Esophagus muscularis mucosa (tissue), 4 donors: ENCODE measurements around the gene HMBS. TPM values are rescaled to one million over a fixed set of nuclear protein-coding genes. Genes with fewer than 3 reads are reported as not detected.
"Not testable (repeated sequence)": the region's sequence is repeated elsewhere in the genome, so short reads cannot be mapped to it uniquely, and the experiment has no call there.

Experiments used
- DNase-seq: peaks from one replicate; pipeline ENCODE4 v3.0.0-alpha.2; 2017; ENCODE audit errors: extremely low spot score
- H3K27ac ChIP-seq, 4 donors: fragments of 200-600 bp; sonication (generic); replicated peaks in 1 of 4; 1 replicate in 3 of 4; 2 replicates in 1 of 4; pipeline ENCODE4 v1.5.1; 2016 to 2019; ENCODE audit warnings: mild to moderate bottlenecking in 1 of 4
- H3K27me3 ChIP-seq, 4 donors: fragments of 200-600 bp; sonication (generic); one replicate each; pipeline versions ENCODE4 v1.5.1 to v1.6.0; 2016 to 2019
- H3K36me3 ChIP-seq, 4 donors: fragments of 200-600 bp; sonication (generic); one replicate each; pipeline ENCODE4 v1.5.1; 2016 to 2019
- H3K4me1 ChIP-seq, 4 donors: fragments of 200-600 bp; sonication (generic); one replicate each; pipeline ENCODE4 v1.5.1; 2016 to 2019
- H3K4me3 ChIP-seq, 4 donors: fragments of 200-600 bp; sonication (generic); 1 replicate in 2 of 4; 2 replicates in 2 of 4; pipeline ENCODE4 v1.5.1; 2016 to 2019; ENCODE audit warnings: mild to moderate bottlenecking in 4 of 4, moderate library complexity in 1 of 4
- H3K9me3 ChIP-seq, 4 donors: fragments of 200-600 bp; sonication (generic); 1 replicate in 3 of 4; 2 replicates in 1 of 4; pipeline ENCODE4 v1.5.1; 2016 to 2019
- CTCF ChIP-seq, 3 experiments: fragments of 200-600 bp in 2 of 3; fragments of 450-650 bp in 1 of 3; sonication (generic) in 2 of 3; IDR thresholded peaks; one replicate each; pipeline ENCODE4 v1.5.1; 2017 to 2019; ENCODE audit warnings: antibody characterized with exemption in 3 of 3, mild to moderate bottlenecking in 2 of 3, moderate library complexity in 1 of 3
- EP300 ChIP-seq: sonication (generic); formaldehyde crosslinking; IDR thresholded peaks from one replicate; pipeline ENCODE4 v1.6.1; 2017; ENCODE audit warnings: antibody characterized with exemption
- POLR2A ChIP-seq: fragments of 450-650 bp; IDR thresholded peaks from one replicate; pipeline ENCODE4 v1.6.1; 2017; ENCODE audit warnings: antibody characterized with exemption, moderate library complexity, mild to moderate bottlenecking, low read depth
- POLR2AphosphoS5 ChIP-seq, 2 donors: sonication (generic); formaldehyde crosslinking; IDR thresholded peaks; one replicate each; pipeline ENCODE4 v1.6.1; 2017; ENCODE audit warnings: antibody characterized with exemption in 2 of 2
- WGBS: methylation state at CpG from one replicate; pipeline ENCODE4 v1.1.5; 2018; 5-methylcytosine and 5-hydroxymethylcytosine counted together
- intact Hi-C: fragments of 100-400 bp; cut with DNase I; formaldehyde crosslinking; loops from one replicate; pipeline ENCODE4 v1.15.1; 2023
- total RNA-seq, 4 donors: library from RNA; depleted of rRNA; stranded (reverse); fragments of >200 nt; gene quantifications; one replicate each; pipeline versions ENCODE4 v1.1.0 to v1.2.1, GENCODE V29; 2016

HMBS gene
- total RNA-seq, 4 donors from 2014 or later = 3.1 to 7.8 (median 6.1) TPM

GRCh38 chr11:119056421-119056999 is 28.2 kb upstream of the HMBS start:
- Histone ChIP-seq H3K27me3 (no peaks in the 10 kb centered on the region), H3K4me3 (peak overlapping the region; percentile 72 to 99 (median 98)), H3K4me1 (peaks cover 13 to 30% (median 25%) of the 10 kb centered on the region in 4 donors), H3K36me3 (peaks cover 28 to 41% (median 39%) of the 10 kb centered on the region in 4 donors), H3K27ac (peak overlapping the region; percentile 88 to 94 (median 93)), H3K9me3 (no peaks in the 10 kb centered on the region)
- 0% methylated on average over 15 of the region's 48 CpGs for WGBS
- DNase-seq = no peak
- no peak for TF ChIP-seq EP300
- no peak for TF ChIP-seq CTCF (IDR thresholded peaks at IDR 0.05)
- TF ChIP-seq POLR2AphosphoS5 (IDR thresholded peaks at IDR 0.05) = no peak
- no peak for TF ChIP-seq POLR2A
- intact Hi-C loops = no loop called here

GRCh38 chr11:119057000-119057769 is 27.5 kb upstream of the HMBS start, which contains the start of gene HYOU1:
HYOU1 (minus strand) TSS chr11:119057205; CDS start chr11:119056160, 1,045 bp downstream.
- WGBS = 0% methylated on average over 15 of the region's 79 CpGs
- intact Hi-C loops = no loop called here
- H3K9me3 ChIP-seq = no peaks in the 10 kb centered on the region
- H3K4me1 ChIP-seq = peaks cover 13 to 30% (median 25%) of the 10 kb centered on the region in 4 donors
- H3K36me3 ChIP-seq = peaks cover 21 to 34% (median 32%) of the 10 kb centered on the region in 4 donors
- no peaks in the 10 kb centered on the region for H3K27me3 ChIP-seq
- peak within 1 kb of the TSS; percentile 88 to 94 (median 93) for H3K27ac ChIP-seq
- H3K4me3 ChIP-seq = peak within 1 kb of the TSS; percentile 72 to 99 (median 98)
- TF ChIP-seq POLR2A (peak; percentile 67), CTCF (IDR thresholded peaks at IDR 0.05) (peak in 2 of 3 experiments; percentile 17 to 23), POLR2AphosphoS5 (IDR thresholded peaks at IDR 0.05) (peak; percentile 80 to 93), EP300 (no peak)
- DNase-seq = peak; percentile 100

- H3K36me3 ChIP-seq = peaks cover 4 to 15% (median 13%) of the 10 kb centered on the region in 4 donors
- H3K27ac ChIP-seq, DNase-seq, intact Hi-C loops, H3K27me3 ChIP-seq, H3K4me3 ChIP-seq, H3K9me3 ChIP-seq: not testable (repeated sequence)
- 90% methylated on average over 6 of the region's 35 CpGs for WGBS
- H3K4me1 ChIP-seq = peaks cover 13 to 40% (median 33%) of the 10 kb centered on the region in 4 donors
Observed at GRCh38 chr11:119059128-119059527, 25.6 kb upstream of the HMBS start.

- no peaks in the 10 kb centered on the region for H3K36me3 ChIP-seq
- no peak for DNase-seq
- no peak overlapping the region for H3K27ac ChIP-seq
- H3K9me3 ChIP-seq = no peaks in the 10 kb centered on the region
- peaks cover 9 to 35% (median 30%) of the 10 kb centered on the region in 4 donors for H3K4me1 ChIP-seq
- WGBS = 99% methylated on average over 3 of the region's 3 CpGs
- TF ChIP-seq POLR2AphosphoS5 (IDR thresholded peaks at IDR 0.05) (no peak), POLR2A (no peak), CTCF (IDR thresholded peaks at IDR 0.05) (no peak), EP300 (no peak)
- no peaks in the 10 kb centered on the region for H3K27me3 ChIP-seq
- intact Hi-C loops = no loop called here
- no peak overlapping the region for H3K4me3 ChIP-seq
Observed at GRCh38 chr11:119061256-119061655, 23.4 kb upstream of the HMBS start.

- Histone ChIP-seq H3K4me1 (peaks cover 16 to 39% (median 34%) of the 10 kb centered on the region in 4 donors), H3K4me3 (no peak overlapping the region), H3K27ac (no peak overlapping the region), H3K36me3 (no peaks in the 10 kb centered on the region), H3K27me3 (no peaks in the 10 kb centered on the region), H3K9me3 (no peaks in the 10 kb centered on the region)
- TF ChIP-seq CTCF (IDR thresholded peaks at IDR 0.05) = no peak
- no peak for TF ChIP-seq POLR2AphosphoS5 (IDR thresholded peaks at IDR 0.05)
- no peak for TF ChIP-seq EP300
- TF ChIP-seq POLR2A = no peak
- no peak for DNase-seq
- intact Hi-C loops = no loop called here
- 49% methylated on average over 4 of the region's 5 CpGs for WGBS
Observed at GRCh38 chr11:119062779-119063178, 21.9 kb upstream of the HMBS start.
